Fibroblast of pulmonary artery (primary cell): ENCODE results near the gene CDKL4.

Source experiments
- DNase-seq: peaks from one replicate; pipeline ENCODE4 v3.0.0-alpha.2; 2010; ENCODE audit warnings: low read depth
- H3K4me3 ChIP-seq: replicated peaks from 2 replicates; pipeline ENCODE4 v1.5.1; 2011; ENCODE audit warnings: low read depth, mild to moderate bottlenecking, control low read depth, low read length, moderate library complexity
- CTCF ChIP-seq: IDR thresholded peaks from 2 replicates; pipeline ENCODE4 v1.5.1; 2011; ENCODE audit warnings: mild to moderate bottlenecking, control low read depth, low read length, inconsistent platforms; ENCODE audit errors: missing control alignments

Gene CDKL4

GRCh38 chr2:39221459-39221858 lies 22.3 kb downstream of the CDKL4 start:
- H3K4me3 ChIP-seq: no peak overlapping the region
- DNase-seq: no peak
- TF ChIP-seq CTCF: no peak

DNA sequence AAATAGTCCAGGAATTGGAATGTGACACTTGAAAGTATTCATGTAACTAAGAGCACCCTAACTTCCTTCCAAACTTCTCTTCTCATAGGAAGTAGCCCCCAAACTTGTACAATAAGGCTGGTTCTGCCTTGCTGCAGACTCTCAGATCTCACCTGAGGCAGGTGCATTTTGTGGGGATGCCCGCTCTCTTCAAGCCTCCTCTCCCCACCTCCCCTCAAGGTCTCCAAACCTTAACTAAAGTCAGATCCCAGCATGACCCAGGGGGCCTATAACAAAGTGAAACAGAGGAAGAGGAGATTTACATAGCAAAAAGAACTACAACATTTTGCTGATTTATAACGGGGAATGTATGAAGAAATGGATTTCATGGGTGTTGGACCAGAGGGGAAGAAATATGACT lies 23.6 kb downstream of the CDKL4 start:
- no peak for TF ChIP-seq CTCF
- DNase-seq: no peak
- no peak overlapping the region for H3K4me3 ChIP-seq

- no peak for TF ChIP-seq CTCF
- no peak overlapping the region for H3K4me3 ChIP-seq
- no peak for DNase-seq
Observed at GRCh38 chr2:39218391-39218790, 25.4 kb downstream of the CDKL4 start.

DNA sequence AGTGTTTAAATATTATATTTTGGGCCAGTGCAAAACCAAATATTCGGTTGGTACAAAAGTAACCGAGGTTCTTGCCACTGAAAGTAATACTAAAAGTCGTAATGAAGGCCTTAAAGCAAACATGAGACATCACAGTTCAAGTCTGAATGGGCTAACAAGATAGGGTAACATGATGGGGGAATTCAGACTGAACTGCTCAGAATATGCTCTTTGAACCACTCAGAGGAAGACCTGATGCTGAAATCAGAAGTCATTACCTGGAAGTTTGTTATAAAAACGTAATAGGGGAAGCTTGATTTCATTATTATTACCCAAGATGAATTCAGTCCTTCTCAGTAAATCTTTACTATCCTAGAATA lies 26.6 kb downstream of the CDKL4 start:
- TF ChIP-seq CTCF: no peak
- no peak for DNase-seq

DNA sequence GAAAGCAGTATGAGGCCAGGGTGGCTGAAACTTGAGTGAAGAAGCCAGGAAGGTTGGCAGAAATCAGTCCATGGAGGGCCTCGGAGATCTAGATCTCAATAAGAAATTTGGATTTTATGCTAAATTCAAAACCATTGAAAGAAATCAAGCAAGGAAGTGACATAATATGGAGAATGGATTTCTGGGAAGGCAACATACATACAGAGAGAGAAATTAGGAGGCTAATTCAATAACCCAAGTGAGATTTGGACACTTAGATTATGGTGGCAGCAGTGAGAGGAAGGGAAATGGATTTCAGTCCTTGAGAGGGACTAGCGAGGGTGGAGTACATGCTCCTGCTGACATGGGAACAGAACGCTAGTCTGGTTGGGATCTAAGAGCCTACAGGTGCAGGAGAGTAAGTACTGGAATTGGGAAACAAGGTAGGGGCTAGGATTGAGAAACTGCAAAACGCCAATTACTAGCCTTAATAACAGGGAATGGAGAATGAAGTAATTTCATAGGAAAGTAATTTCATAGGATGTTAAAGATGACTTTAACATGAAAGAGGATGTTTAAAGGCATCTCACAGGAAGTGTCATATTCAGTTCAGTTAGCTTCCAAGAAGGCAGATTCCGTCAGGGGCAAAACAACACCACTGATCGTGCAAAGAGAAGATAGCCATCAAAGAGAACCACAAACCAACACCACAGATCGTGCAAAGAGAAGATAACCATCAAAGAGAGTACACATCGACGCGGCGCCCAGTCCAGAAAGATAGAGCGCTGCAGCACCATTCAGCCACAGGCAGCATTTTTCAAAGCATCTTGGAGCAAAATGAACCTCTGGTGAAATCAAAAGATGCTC lies 27.2 kb downstream of the CDKL4 start:
- H3K4me3 ChIP-seq: no peak overlapping the region
- DNase-seq: no peak
- no peak for TF ChIP-seq CTCF

More for the DNA sequence above, 26.6 kb downstream of the CDKL4 start:
- no peak overlapping the region for H3K4me3 ChIP-seq

DNA sequence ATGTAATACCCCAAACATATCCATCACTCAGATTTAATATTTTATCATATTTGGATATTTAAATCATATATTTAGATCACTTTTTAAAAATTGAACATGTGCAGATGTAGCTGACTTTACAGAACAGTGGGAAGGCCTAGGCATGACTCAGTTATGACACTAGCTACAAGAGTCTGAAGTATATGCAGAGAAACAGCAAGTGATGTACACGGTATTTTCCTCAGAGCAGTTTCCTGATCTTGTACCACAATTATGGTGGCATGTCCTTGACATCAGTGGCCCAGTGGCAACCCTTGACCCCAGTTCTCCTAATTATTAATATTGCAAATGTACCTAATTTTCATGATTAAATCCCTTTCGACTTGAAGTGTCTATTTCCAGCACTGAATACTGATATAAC lies 28.2 kb downstream of the CDKL4 start:
- TF ChIP-seq CTCF: no peak
- DNase-seq: no peak
- H3K4me3 ChIP-seq: no peak overlapping the region

- no peak for TF ChIP-seq CTCF
- H3K4me3 ChIP-seq: no peak overlapping the region
- DNase-seq: no peak
Observed at GRCh38 chr2:39213015-39213414, 30.8 kb downstream of the CDKL4 start.
